ENCODE data around the gene CENPH. TPM values are rescaled to one million over a fixed set of nuclear protein-coding genes. Genes with fewer than 3 reads are reported as not detected.

The CENPH gene
- total and polyA plus RNA-seq, 2 of the 8 experiments (the other 6 are each of a cell fraction or from before 2014, with no cell fraction given): 69.0 to 82.8 TPM

- Histone ChIP-seq H2AFZ (ENCODE audit: low read length) (no peak overlapping the region), H2BK15ac (ENCODE audit: low read length) (no peak overlapping the region), H2AK5ac (ENCODE audit: low read depth, low read length) (no peak overlapping the region), H3K4me3 (ENCODE audit: extremely low read depth in 1 of 4, insufficient read depth in 2 of 4, low read depth in 3 of 4, low read length in 4 of 4) (no peak overlapping the region), H3K18ac (ENCODE audit: extremely low read depth, low read length) (no peak overlapping the region), H3K23me2 (ENCODE audit: low read depth, low read length) (peaks cover 1% of the 10 kb centered on the region; the same call in 1 of the 2 replicates), H3K23ac (ENCODE audit: insufficient read length) (no peak overlapping the region), H3K56ac (replicated peaks; ENCODE audit: insufficient read length, low read depth, low read length) (no peak overlapping the region), H2BK12ac (ENCODE audit: low read depth, low read length) (no peak overlapping the region), H4K8ac (ENCODE audit: extremely low read depth, insufficient read depth, low read length) (no peak overlapping the region), H3K36me3 (ENCODE audit: control insufficient read depth in 2 of 4, insufficient read depth in 4 of 4, low read length in 3 of 4) (peaks cover 0 to 23% (median 1%) of the 10 kb centered on the region in 4 experiments; a peak in 4 of 8 replicates), H2BK20ac (ENCODE audit: low read length) (no peak overlapping the region), H3K9ac (replicated peaks in 1 of 4; ENCODE audit: extremely low read depth in 1 of 4, low read depth in 3 of 4, low read length in 3 of 4) (no peak overlapping the region), H4K5ac (ENCODE audit: insufficient read length, low read depth, low read length) (no peak overlapping the region), H2BK120ac (replicated peaks; ENCODE audit: low read depth, low read length) (no peak overlapping the region), H3K27ac (ENCODE audit: low read depth, low read length) (no peak overlapping the region), H2BK5ac (ENCODE audit: low read depth, low read length) (no peak overlapping the region), H3K9me3 (ENCODE audit: insufficient read depth in 2 of 2, low read depth in 1 of 2, low read length in 1 of 2) (no peaks in the 10 kb centered on the region), H3K79me2 (ENCODE audit: control insufficient read depth in 1 of 2, insufficient read depth in 2 of 2, low read length in 2 of 2) (peaks cover 0 to 3% of the 10 kb centered on the region in 2 experiments; a peak in 2 of 4 replicates), H4K91ac (replicated peaks; ENCODE audit: insufficient read length, low read length) (no peak overlapping the region), H3K4me1 (replicated peaks in 1 of 4; ENCODE audit: control insufficient read depth in 3 of 4, insufficient read depth in 4 of 4, low read length in 3 of 4) (peaks cover 0 to 3% (median 0%) of the 10 kb centered on the region in 4 experiments; a peak in 2 of 7 replicates), H3K14ac (ENCODE audit: insufficient read length) (no peak overlapping the region), H3K4me2 (ENCODE audit: insufficient read depth in 1 of 2, low read depth in 2 of 2, low read length in 2 of 2) (no peak overlapping the region), H4K20me1 (replicated peaks in 1 of 2; ENCODE audit: control insufficient read depth in 1 of 2, insufficient read depth in 2 of 2, low read length in 2 of 2) (peaks cover 0 to 1% of the 10 kb centered on the region in 2 experiments), H3K27me3 (replicated peaks in 1 of 4; ENCODE audit: control insufficient read depth in 3 of 4, extremely low read depth in 1 of 4, insufficient read depth in 3 of 4, low read length in 3 of 4) (no peaks in the 10 kb centered on the region), H3K4ac (replicated peaks; ENCODE audit: insufficient read length, low read depth, low read length) (no peak overlapping the region), H3K79me1 (ENCODE audit: low read depth, low read length) (no peaks in the 10 kb centered on the region)
- ChIA-PET CTCF (ENCODE audit: partially characterized antibody) (interaction anchor here (2.0 kb wide), 1 partner anchor 36 kb away, joined by 4 read pairs; no protein-coding TSS in a partner anchor), POLR2A (ENCODE audit: partially characterized antibody) (no interaction called here)
- TF ChIP-seq ZNF274 (IDR thresholded peaks at IDR 0.05; ENCODE audit: borderline replicate concordance, extremely low read depth, low read length): no peak
- no peak for TF ChIP-seq RXRA (IDR thresholded peaks at IDR 0.05; ENCODE audit: insufficient read depth, low read depth, low read length)
- no peak for TF ChIP-seq GTF2F1 (IDR thresholded peaks at IDR 0.05; ENCODE audit: borderline replicate concordance, low read depth, low read length)
- no peak for TF ChIP-seq CTCF (IDR thresholded peaks at IDR 0.05; ENCODE audit: control extremely low read depth in 1 of 3, insufficient read depth in 1 of 3, low read depth in 1 of 3, low read length in 3 of 3)
- TF ChIP-seq POLR2A (IDR thresholded peaks at IDR 0.05; ENCODE audit: control extremely low read depth in 1 of 2, low read depth in 2 of 2, low read length in 2 of 2): no peak
- no peak for TF ChIP-seq RFX5 (IDR thresholded peaks at IDR 0.05; ENCODE audit: borderline replicate concordance, low read depth, low read length)
- FAIRE-seq (no peak), DNase-seq (ENCODE audit: low read depth in 1 of 2, low spot score in 2 of 2) (no peak)
- 89% methylated on average over 2 of the region's 2 CpGs; no CpG with 5 or more reads in 1 of the 2 experiments for WGBS, 2 experiments (ENCODE audit: extremely low coverage in 1 of 2, insufficient coverage in 1 of 2, insufficient read length in 1 of 2, insufficient replicate concordance in 2 of 2, low coverage in 1 of 2, low lambda C conversion rate in 2 of 2, missing lambda C conversion rate in 1 of 2)
Measured at GRCh38 chr5:69230181-69230580, 40.8 kb downstream of the CENPH start.

Measured in H1 (cell line).